Activated CD4-positive, CD25-positive, alpha-beta regulatory T cell treated with anti-CD3 and anti-CD28 coated beads, Interleukin-2, amount 50 U/mL, for 24 hours (primary cell): ENCODE data around the gene PCSK6.

Experiments
- ATAC-seq, 2 donors: fragments of 150-1000 bp; cut with Tn5 transposase; one replicate each; pipeline ENCODE4 v1.10.0; 2021; ENCODE audit warnings: mild to moderate bottlenecking in 1 of 2, moderate library complexity in 1 of 2

Gene PCSK6

GRCh38 chr15:101498717-101499480 is 9.4 kb upstream of the PCSK6 start:
- ATAC-seq: no peak

- ATAC-seq: no peak
Measured at GRCh38 chr15:101498076-101498716, 8.7 kb upstream of the PCSK6 start.

- ATAC-seq: no peak
Measured at GRCh38 chr15:101497484-101498034, 8.1 kb upstream of the PCSK6 start.

- ATAC-seq: no peak
Measured at GRCh38 chr15:101497017-101497416, 7.5 kb upstream of the PCSK6 start.

GRCh38 chr15:101496198-101496986 is 6.9 kb upstream of the PCSK6 start:
- no peak for ATAC-seq

GRCh38 chr15:101495334-101496197 is 6.1 kb upstream of the PCSK6 start:
- ATAC-seq: no peak

- ATAC-seq: no peak
Measured at GRCh38 chr15:101494251-101494796, 4.8 kb upstream of the PCSK6 start.

- no peak for ATAC-seq
Measured at GRCh38 chr15:101492766-101493692, 3.5 kb upstream of the PCSK6 start.

- no peak for ATAC-seq
Measured at GRCh38 chr15:101491734-101492640, 2.5 kb upstream of the PCSK6 start.

GRCh38 chr15:101490922-101491733 is 1.6 kb upstream of the PCSK6 start:
- ATAC-seq: no peak

GRCh38 chr15:101490408-101490891 is 943 bp upstream of the PCSK6 start:
- no peak for ATAC-seq

- ATAC-seq: no peak
Measured at GRCh38 chr15:101489237-101489598, 289 bp downstream of the PCSK6 start.

GRCh38 chr15:101488300-101489164 is 975 bp downstream of the PCSK6 start:
- ATAC-seq: no peak

- ATAC-seq: no peak
Measured at GRCh38 chr15:101486696-101487459, 2.6 kb downstream of the PCSK6 start.

- no peak for ATAC-seq
Measured at GRCh38 chr15:101483462-101483861, 6.0 kb downstream of the PCSK6 start.

- ATAC-seq: no peak
Measured at GRCh38 chr15:101482526-101483371, 6.8 kb downstream of the PCSK6 start.
